LNCaP clone FGC (cell line): ENCODE measurements around the gene BNIP3.

Source experiments
- DNase-seq: peaks from one replicate; pipeline ENCODE4 v3.0.0-alpha.2; 2011; ENCODE audit warnings: low read depth
- H3K4me3 ChIP-seq: 2 replicates; pipeline ENCODE4 v1.5.1; 2011; ENCODE audit warnings: mild to moderate bottlenecking, low read depth, low read length, control low read depth
- CTCF ChIP-seq: IDR thresholded peaks from 2 replicates; pipeline ENCODE4 v1.5.1; 2012; ENCODE audit warnings: mild to moderate bottlenecking; ENCODE audit not compliant: control insufficient read depth, insufficient read depth; ENCODE audit errors: extremely low read depth

BNIP3 gene

GRCh38 chr10:132021504-132022143 lies 39.9 kb upstream of the BNIP3 start:
- no peak for TF ChIP-seq CTCF
- DNase-seq = no peak

GRCh38 chr10:132021046-132021445 lies 39.3 kb upstream of the BNIP3 start:
- no peak for TF ChIP-seq CTCF
- H3K4me3 ChIP-seq = no peak overlapping the region
- no peak for DNase-seq

More at GRCh38 chr10:132021504-132022143, 39.9 kb upstream of the BNIP3 start:
- H3K4me3 ChIP-seq = no peak overlapping the region

GRCh38 chr10:132020456-132020855 lies 38.7 kb upstream of the BNIP3 start:
- DNase-seq = no peak
- no peak for TF ChIP-seq CTCF
- H3K4me3 ChIP-seq = no peak overlapping the region

- no peak overlapping the region for H3K4me3 ChIP-seq
- TF ChIP-seq CTCF = no peak
- DNase-seq = no peak
These were observed 37.6 kb upstream of the BNIP3 start for GRCh38 chr10:132019366-132019765.

- H3K4me3 ChIP-seq = no peak overlapping the region
- TF ChIP-seq CTCF = no peak
These were observed 36.7 kb upstream of the BNIP3 start for GRCh38 chr10:132018446-132018845.

GRCh38 chr10:132016514-132016913 lies 34.8 kb upstream of the BNIP3 start:
- no peak for TF ChIP-seq CTCF
- H3K4me3 ChIP-seq = no peak overlapping the region
- DNase-seq = no peak

More at GRCh38 chr10:132018446-132018845, 36.7 kb upstream of the BNIP3 start:
- DNase-seq = no peak

GRCh38 chr10:132011445-132011844 lies 29.7 kb upstream of the BNIP3 start:
- H3K4me3 ChIP-seq = no peak overlapping the region
- no peak for TF ChIP-seq CTCF
- DNase-seq = no peak
